HG03060 (cell line): Measurements from ENCODE around the gene DCANP1.

Source experiments
- ATAC-seq: cut with Tn5 transposase; IDR thresholded peaks from one replicate; pipeline ENCODE4 v1.9.1; 2021; ENCODE audit warnings: low read depth, moderate number of reproducible peaks; ENCODE audit not compliant: unreplicated experiment

The DCANP1 gene

DNA sequence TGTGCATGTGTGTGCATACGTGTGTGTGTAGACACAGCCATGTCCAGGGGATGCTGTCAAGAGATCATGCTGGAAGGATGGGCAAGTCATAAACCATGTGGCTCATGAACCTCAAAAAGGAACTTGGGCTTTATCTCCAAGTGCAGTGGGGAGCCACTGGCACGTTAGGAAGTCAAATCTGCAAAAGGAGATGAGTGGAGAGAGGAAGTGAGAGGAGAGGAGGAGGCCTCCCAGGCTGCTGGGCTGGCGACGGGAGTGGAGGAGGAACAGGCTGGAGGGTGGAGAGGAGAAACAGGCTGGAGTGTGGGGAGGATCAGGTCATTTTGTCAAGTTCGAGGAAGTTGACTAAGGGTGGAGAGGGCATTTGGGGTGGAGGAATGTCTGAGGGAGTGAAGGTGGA is 34.2 kb upstream of the DCANP1 start:
- ATAC-seq: no peak

DNA sequence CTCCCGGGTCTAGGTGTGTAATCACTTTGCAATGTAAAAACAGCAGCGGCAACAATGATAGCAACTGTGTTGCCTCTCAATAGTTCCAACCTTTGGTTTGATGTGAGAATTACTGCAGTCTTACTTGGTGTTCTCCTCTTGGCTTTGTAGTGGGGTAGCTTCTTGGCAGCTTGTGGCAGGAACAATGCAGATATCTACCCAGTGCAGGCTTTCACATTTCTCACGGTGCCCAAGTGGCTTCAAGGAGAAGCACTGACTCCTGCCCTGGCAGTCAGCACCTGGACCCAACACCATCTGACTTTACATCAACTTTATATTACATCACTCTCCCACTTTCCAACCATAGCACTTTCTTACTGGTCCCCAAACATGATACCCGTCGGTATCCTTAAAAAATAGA is 33.4 kb upstream of the DCANP1 start:
- no peak for ATAC-seq

DNA sequence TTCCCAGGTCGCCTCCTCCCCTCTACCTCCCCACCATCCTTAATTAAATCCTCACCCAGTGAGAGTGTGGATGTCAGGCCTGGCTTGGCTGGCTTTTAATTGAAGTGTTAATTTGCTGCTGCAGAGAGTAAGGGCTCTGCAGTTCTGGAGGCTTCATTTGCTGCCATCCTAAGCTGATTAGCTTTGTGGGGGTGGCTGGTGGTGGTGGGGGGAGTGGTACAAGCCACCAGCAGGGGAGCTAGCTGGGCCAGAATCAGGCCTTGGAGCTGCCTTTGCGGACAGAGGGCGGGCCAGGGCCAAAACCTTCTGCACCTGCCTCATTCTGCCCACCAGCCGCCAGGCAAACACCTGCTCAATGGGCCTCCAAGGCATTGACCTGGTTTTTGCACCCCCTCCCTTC is 31.8 kb upstream of the DCANP1 start:
- no peak for ATAC-seq

DNA sequence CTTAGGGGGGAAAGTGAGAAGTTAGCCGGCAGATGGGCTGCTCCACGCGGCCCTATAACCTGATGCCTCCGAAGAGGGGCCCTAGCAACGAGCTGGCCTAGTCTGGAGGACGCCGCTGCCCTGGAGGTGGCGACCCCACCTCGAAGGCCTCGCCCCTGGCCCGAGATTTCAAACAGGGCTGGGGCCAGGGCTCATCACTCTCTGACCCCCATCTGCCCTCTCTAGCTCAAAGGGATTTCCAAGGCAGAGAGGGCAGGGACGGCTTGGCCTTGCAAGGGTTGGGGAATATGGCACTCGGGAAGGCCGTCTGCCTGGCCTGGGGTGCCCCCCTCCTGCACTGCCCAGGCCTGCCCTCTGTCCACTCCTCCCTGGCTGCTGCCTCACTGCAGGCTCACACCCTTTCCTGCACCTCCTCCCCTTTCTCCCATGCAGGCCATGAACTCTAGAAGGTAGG is 30.5 kb upstream of the DCANP1 start:
- no peak for ATAC-seq

DNA sequence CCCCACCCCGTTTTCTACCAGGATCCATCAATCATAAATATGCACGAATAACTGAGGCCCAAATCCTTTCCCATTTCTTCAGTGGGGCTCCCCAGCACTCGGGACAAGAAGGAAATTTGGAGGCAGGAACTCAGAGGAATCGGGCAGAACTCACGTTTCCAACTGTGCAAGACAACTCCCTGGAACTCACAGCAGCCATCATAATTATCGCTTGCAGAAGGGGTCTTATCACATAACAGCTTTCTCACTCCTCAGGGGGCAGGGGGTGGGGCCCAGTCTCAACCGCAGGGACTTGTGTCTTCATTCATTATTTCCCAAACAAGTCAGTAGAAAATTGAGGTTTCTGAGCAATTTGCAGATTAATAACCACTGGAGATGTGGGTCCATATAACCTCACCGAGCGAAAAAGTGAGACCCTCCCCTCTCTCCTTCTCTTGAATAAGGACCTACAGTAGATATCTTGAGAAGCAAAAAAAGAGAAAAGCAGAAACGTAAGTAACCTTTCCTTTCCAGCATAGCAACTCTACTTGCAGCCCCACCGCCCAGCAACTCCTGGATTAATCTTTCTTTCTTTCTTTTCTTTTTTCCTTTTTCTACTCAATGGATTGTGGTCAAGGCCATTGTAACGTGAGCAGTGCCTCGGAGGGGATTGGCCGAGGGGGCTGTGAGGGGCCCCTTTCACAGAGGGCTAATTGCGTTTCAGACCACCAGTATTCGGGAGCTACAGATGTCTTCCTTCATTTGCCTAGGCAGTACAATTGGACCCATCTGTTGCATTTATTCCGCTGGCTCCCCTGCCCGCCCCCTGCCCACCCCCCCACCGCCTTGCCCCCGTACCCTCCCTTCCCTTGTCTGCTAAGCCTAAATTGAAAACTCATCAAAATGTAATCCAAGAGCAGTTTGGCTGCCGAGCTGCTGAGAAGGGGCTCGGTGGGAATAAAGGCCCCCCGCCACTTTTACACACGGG is 29.8 kb upstream of the DCANP1 start:
- no peak for ATAC-seq

DNA sequence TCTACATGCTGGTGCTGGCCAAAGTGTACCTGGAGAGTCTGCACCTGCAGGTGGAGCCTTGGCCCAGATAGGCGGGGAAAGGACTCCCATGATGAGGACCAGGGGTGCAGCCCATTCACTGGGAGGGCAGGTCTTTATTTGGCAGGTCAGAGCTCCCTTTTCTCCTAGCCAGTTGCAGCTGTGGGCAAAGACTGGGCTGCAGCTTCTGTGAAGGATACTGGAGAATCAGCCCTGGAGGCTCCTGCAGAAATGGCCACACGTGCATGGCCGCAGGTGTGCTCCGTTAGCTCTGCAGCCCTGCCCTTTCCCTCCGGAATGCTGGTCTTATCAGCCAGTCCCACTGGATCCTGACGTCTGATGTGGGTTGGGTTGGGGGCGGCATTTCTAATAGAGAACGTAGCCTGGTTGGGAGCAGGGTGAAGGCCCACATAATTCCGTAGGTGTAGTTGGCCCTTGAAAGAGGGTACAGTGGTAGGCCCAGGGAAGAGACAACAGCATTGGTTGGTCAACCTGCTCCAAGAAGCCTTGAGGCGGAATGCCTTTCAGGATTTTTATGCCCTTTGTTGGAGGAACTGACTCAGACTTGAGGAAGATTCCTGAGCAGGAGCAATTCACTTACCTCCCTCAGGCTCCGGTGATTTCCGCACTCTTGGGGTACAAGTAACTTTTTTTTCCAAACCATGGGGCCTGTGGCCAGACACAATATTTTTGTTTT is 27.0 kb upstream of the DCANP1 start:
- no peak for ATAC-seq

DNA sequence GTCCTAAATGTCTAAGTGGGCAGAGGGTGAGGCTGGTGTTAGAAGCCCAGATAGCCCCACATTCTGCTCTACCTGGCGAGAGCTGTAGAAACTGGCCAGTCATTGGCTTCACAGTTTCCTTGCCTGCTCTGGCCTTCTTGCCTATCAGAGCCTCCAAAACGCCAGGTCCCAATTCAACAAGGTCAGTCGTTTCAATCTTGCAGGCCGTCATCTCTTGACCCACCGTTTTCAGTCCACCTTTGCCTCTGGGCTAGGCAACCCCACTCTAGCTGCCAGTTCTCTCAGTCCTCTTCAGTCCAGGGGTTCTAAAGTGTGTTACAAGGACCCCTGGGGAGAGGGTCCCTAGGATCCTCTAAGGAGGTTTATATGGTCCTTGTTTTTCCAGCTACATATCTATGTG is 25.0 kb upstream of the DCANP1 start:
- no peak for ATAC-seq

DNA sequence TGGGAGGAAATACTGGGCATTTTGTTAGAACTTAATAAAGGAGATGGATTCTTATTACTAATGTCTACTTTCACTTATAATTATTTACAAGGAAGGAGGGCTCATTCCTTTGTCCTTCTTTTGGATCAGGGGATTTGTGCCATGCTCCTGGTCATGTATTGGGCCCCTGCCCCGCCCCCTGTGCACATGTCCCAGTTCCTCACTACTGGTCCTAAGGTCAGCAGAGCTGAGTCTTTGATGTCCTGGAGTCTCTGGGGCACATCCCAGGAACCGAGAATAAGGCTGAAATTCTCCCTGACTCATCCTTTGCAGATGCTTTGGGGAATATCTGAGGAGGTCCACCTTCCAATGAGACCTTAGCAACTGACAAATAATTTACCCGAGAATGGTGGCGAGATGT is 24.6 kb upstream of the DCANP1 start:
- ATAC-seq: no peak

DNA sequence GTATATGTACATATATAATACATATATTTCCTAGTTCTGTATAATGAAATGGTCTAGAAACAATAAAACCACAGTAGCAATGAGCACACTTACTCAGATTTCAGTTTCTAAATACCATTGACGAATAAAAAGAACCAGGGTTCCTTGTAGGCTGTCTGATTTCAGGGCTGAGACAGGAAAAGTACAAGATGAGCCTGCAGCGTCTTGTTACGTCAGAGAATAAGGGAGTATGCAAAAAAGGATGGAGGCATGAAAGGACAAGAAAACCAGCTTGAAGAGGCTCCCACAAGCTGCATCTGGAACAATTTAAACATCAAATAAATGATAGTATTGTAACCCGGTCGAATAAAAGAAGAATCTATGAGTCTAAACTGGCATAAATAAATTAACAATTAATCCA is 22.8 kb upstream of the DCANP1 start:
- ATAC-seq: no peak

DNA sequence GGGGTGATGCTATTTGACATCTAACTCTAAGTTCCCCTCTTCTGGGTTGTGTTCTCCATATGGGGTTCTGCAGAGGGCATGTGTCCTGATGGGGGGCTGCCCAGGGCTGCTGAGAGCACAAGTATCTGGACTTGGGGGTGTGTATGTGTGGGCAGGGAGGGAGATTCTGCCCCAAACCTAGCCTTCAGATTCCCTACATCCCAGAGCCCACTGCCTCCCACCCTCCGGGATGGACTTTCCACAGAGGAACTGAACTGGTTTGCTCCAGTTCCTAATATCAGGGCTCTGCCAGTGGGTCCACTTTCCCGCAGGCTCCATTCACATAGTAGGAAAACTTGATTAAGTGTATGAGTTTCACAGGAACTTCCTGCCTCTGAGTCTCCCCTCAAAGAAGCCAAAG is 21.4 kb upstream of the DCANP1 start:
- no peak for ATAC-seq

DNA sequence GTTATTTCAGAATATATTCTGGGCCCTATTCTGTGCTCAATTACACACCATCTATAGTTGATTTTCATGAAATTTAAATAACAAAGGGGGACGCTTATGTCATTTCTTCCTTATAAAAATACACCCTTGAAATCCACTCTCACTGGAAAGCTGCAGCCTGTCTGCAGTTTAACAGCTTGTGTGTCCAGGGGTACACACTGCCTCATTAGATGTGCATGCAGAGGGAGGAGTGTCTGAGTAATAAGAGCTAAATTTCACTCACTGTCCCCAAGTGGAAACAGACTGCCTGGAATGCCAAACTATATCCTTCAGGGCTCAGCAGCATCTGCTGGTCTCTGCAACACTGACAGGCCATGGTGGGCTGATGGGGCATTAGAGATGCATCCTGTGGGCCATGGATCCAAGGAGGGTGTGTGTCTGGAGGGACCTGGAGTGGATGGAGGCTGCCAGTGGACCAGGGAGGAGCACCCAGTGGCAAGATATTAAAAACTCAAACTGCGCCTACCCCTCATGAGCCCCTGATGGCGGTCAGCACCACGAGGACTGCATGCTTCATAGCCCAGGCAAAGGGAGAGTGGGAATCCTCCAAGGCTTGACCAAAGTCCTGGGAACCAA is 20.8 kb upstream of the DCANP1 start:
- no peak for ATAC-seq

DNA sequence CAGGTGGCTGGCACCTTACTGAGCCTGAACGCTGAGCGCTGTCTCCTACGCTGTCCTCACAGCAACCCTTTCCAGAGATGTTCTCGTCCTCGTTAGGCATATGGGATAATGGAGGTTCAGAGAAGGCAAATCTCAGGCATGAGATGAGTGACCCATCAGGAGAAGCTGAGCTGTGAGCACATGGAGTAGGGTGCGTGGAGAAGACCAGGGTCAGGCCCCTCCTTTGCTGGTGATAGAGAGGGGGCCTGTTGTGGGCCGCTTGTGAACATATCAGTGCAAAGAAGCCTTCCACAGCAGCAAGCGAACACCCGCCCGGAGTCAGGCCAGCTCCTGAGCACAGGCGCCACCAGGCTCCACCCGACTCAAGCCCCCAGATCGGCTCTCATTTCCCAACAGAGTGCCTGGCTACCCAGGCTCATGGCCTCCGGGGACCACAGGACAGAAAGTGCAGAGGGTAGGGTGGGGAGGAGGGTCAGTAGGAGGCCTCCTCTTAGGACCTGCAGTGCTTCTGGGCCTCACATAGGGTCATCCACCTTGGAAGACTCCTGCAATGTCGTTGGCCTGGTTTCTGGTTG is 20.0 kb upstream of the DCANP1 start:
- no peak for ATAC-seq

DNA sequence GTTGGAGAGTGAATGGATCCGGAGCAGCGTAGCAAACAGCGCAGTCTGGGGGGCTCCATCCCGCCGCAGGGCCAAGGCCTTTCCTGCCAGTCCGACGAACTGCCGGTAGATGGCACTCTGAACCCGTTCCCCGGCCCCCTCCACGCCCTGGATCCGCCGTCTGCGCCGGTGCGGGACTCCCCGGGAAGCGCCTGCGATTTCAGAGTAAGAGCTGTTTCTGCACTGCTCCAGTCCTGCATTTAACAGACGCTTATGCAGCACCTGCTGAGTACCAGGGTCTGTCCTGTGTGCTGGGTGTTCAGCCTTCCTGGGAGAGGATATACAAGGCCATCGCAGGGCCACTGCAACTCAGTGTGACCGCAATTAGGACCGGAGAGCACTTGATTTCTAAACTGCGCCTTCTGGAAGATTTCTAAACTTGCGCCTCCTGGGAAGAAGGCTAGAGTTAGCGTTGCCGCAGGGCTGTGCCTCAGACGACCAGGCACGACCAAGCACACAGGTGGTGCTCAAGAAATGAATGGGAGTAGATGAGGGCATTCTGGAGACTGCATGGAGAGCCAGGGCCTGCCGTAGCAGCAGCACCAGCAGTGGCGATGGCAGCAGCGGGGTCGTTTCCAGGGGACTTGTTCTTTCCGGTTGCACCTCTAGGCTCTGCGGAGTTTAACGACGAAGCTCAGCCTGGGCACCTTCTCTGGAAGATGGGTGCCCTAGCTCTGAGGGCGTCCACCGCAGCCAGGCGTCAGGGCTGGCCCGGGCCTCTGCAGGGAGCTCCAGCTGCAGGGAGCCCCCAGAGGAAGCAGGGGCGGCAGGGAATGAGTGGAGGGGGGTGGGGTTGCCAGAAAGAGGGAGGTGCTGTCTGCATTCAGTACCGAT is 19.3 kb upstream of the DCANP1 start:
- ATAC-seq: no peak

DNA sequence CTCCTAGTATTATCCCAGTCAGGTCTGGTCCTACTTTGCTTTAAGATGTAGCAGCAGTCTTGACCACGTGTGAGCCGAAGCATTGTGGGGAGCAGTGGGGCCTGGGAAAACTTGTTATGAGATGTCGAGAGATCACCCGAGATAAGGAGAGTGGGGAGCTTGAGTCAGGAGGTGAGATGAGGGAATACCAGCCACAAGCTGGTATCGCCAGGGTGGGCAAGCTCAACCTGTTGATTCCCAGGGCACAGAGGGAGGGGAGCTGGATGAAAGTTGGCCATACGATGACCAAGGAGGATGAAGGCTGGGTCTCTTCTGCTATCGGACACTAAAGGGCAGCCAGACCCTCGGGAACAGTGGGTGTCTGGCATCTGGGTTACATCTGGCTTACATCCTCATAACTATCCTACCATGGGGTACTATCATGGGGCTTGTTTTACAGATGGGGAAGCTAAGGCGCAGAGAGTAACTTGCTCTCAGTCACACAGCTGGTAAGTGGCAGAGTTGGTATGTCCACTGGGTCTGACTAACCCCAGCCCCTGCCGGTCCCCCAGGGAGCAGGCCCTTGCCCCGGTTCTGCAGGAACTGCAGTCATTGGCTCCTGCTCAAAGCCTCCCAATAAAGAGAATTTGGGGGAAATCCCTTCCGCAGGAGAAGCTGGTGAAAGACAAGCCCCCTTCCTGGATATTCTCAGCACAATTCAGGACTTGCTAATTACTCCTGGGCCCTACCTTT is 18.4 kb upstream of the DCANP1 start:
- no peak for ATAC-seq

DNA sequence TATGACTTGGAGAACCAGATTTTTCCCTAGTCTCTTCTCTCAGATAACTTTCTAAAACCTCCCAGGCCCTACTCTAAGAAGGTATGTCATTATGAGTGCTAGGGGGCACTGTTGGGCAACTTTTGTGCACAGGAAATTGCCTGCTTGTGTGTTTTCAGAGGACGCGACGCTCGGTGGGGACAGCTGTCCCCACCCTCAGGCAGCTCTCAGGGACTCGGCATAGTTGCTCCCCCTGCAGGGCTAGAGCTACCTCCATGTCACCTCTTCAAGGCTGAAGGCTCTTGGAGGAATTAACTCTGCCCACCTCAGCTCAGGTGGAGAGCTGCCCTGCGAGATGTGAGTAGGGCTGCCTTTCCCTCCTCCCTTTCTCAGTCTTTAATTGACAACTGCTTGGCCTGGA is 15.2 kb upstream of the DCANP1 start:
- peak; percentile 40 for ATAC-seq

DNA sequence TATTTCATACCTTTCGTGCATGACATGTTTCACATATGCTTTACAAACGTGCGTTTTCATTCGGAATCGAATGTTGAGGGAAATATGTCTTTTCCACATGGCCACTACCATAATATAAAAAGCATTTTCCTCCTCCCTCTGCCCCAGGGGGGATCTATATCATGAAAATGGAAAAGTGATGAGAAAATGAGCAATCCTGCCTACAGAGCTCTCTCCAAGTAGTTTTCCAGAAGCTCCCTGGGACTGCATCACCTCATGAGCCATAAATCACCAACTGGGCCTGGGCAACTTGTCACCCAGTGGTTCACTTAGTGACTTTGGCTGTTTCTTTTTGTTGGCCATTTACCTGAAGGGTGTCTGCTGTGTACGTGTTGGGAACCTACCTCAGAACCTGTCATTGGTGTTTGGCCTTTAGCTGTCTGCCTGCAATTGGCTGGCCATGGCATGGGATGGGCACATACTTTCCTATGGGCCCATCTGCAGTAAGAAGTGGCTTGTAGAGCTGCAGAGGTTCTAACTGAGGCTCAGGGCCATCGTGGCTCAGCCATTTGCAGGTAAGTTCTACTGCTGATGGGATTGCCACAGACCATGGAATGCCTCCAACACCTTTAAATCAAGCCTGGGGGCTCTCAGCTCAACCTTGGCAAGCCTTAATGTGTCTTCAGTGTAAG is 14.5 kb upstream of the DCANP1 start:
- no peak for ATAC-seq

DNA sequence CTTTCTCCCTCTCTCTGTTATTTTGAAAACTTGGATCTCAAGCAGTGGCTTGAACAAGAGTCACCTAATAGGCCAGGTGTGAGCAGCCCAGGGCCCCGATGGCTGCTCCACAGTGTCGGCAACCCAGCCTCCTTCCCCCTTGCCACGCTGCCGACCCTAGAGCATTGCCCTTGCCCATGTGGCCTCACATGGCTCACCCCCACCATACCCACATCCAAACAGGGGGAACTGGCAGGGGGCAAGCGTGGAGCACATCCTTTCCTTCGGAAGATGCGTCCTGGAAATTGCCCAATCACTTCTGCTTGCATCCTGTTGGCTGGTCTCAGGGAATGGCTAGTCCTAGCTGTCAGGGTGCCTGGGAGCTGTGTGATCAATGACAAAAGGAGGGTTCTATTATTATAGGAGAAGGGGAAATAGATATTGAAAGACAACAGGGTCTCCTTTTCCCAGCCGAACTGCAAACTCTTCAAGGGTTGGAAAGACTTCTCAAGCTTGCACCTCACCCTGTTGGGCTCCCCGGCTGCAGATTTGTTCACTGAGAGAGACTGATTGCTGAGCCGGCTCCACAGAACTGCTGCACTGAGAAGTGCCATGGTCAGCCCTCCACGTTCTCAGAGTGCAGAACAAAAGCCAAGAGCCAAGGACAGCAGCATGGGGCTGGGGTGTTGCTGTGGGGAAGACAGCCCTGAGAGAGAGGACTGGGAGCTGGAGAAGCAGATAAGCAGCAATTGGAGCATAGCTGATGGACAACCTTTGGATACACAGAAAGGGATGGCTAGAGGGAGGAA is 13.3 kb upstream of the DCANP1 start:
- no peak for ATAC-seq

DNA sequence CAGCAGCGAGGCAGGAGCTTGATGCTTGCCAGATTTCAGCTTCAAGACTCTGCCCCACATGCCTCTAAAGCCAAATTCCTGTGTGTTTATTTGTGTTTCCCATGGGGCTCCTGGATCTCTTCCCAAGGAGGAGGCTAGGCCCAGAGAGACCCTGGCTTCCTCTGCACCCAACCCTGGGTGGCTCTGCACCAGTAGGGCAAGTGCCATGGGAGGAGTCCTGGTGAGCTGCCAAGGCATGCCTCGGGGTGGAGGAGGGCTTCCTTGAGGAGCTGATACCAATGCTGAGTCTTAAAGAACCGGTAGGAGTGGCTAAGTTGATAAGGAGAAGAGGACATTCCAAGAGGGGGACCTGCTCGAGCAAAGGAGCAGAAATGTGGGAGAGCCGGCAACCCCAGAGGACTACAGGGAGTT is 11.8 kb upstream of the DCANP1 start:
- ATAC-seq: no peak
